HG03442 (cell line): ENCODE results near the gene NUDT12.

Experiments
- ATAC-seq: cut with Tn5 transposase; IDR thresholded peaks from one replicate; pipeline ENCODE4 v1.9.1; 2021; ENCODE audit warnings: mild to moderate bottlenecking, moderate library complexity; ENCODE audit not compliant: unreplicated experiment

Gene NUDT12

DNA sequence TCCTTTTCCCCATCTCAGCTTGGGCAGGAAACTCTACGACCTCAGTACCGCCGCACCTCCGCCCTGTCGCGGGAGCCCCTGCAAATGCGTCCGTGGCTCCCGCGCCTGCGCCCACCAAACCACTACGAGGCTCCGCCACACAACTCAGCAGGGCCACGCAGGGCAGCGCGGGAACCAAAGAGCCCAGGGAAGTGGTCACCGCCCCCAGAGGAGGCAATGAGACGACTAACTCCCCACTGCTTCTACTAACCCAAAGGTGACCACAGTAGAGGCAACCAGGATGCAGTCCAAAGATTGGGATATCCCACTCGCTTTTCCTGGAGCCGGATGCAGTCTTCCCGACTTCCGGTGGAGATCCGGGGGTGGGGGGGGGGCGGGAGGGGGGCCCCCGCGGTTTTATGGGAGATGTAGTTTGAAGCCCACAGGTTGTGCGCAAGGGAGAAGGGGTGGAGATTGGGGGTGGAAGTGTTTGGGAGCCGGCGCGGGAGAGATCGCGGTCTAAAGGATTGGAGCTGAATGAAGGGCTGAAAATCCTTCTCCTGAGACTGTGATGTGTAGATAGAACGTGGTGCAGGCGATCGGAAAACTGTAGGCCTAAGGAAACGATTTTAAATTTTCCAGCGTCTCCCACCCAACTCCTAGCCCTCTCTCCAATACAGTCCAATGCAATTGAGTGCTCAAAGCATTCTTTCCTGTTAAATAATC is at the start of gene NUDT12:
NUDT12 (minus strand) TSS at position 337 of the 705 bp plus-strand sequence. CDS start 2,541 bp downstream, outside the sequence.
- ATAC-seq, result peak; percentile 94

DNA sequence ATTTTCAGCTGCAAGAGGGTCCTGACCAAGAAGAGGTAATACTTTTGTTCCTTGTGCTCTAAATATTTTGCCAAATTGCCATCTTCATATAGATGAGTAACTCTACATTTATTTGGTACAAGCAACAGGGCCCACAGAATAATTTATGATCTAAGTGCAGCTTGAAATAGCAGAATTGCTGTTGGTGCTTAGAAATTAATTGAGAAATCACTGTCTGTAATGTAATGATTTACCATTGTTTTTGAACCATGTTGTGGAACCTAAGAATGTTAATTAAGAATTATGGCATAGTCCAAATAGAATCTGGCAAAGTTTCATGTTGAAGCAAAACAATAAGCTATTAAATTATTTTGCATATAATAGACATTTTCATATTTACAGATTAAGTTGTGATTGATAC is 44.8 kb upstream of the NUDT12 start:
- no peak for ATAC-seq

GRCh38 chr5:103605277-103605676 is 42.7 kb upstream of the NUDT12 start:
- ATAC-seq, result no peak

DNA sequence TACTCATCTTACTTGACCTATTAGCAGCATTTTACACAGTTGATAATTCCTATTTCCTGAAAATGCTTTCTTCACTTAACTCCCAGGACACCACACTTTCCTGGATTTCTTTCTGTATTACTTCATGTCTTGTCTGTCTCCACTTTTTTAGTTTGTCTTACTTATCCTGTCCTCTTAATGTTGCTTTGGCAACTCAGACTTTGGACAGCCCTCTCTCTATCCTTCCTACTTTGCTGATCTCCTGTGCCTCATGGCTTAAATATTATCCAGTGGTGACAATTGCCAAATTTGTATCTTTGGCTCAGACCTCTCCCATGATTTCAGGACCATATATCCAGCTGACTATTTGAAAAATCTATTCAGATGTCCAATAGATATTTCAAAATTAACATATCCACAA is 39.8 kb upstream of the NUDT12 start:
- no peak for ATAC-seq

DNA sequence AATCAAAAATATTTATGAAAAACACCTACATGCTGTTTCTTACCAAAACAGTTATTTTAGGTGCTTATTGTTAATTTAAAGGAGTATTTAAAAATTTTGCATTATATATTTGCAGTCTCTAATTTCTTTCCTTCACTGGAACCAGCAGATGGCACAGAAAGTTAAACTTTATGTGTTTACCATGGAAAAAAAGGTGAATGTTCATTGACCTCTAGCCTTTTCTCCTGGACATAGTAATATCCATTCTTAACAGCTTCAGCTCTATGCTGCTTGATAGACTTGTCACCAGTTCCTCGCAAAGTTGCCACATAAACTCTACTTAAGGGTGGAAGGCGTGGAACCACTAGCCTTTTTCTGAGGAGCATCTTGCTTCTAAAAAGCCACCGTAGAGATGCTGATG is 38.7 kb upstream of the NUDT12 start:
- no peak for ATAC-seq

DNA sequence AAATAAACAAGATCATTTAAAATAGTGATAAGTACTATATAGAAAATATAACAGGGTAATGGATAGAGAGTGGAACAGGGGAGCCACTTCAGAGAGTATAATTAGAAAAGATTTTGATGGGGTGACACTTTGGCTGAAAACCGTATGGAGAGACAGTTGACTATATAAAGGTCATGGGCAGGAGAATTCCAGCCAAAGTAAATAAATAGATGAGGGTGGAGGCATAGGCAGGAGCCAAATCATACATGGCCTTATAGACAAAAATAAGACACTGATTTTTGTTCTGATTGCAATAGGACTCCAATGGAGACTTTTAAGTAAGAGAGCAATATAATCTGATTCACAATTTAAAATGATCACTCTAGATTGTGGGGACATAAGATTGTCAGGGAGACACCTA is 37.5 kb upstream of the NUDT12 start:
- ATAC-seq, result no peak

DNA sequence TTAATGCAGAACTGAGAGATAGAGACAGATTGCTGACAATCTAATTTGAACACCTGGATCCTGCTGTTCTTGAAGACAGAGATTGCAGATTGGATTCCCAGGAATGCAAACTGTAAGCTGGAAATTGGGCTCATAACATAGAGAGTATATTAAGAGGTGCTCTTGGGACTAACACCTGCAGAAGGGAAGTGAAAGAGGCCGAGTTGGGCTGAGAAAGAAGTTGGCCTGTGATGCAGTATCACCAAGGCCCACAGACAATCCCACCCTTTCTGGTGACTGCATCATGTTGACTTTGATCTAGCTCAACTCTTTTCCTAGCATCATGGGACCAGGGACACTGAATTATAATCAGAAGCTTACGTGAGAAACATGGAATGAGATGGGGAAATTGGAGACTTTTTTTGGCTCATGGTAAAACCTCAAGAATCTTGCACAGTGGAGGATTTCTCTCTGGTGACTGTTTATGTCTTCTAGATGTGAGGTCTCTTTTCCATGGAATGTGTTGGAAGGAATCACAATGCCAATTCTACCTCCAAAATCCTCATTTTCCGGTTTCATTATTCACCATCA is 36.5 kb upstream of the NUDT12 start:
- ATAC-seq, result no peak

DNA sequence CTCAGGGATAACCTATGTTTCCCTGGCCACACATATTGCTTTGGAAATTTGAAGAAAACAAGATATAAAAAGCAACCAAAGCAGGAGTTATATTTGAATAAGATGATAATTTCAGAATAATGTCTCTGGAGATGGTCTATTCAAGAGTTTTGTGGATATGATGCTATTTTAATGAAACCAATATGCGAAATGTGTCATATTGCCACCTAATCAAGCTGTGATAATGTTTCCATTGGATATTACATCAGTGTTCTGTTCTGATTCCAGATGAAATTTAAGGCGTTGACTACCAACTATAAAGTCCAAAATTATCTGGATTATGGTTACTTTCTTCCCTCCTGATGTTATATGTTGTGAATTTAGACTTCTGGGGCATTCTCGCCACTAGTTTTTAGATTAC is 27.6 kb upstream of the NUDT12 start:
- ATAC-seq, result no peak

DNA sequence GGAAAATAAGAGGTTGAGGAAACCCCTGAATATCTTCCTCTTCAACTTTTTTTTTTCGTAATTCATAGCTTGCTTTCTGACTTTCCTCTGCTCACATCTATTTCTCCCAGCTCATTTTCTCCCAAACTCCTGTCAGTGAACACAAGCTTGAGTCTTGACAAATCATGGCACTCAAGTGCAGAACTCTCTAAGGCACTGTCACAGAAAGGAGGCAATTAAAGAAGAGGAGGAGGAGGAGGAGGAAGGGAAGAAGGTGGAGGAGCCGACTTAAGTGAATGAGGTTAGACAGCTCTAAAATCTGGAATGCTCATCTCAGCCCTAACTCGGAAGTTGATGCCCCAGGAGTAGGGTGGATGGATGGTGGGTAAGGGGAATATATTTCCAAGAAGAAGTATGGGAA is 27.2 kb upstream of the NUDT12 start:
- ATAC-seq, result no peak

DNA sequence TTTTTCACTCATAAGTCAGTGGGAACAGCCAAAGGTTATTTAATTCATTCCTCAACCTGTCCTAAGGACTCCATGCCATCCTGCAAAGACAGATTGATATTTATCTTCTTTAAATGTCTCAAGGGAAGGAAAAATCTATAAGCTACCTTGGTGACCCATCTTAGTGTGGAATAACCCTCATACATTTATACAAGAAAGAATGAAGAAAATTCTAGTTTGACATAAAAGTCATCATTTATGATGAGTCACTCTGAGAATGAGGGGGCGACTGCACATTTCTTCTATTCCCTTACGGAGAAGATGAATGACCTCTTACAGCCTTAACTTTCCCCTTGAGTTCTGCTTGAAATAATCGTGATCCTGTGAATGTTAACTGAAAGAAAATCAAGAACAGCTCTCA is 26.8 kb upstream of the NUDT12 start:
- no peak for ATAC-seq

GRCh38 chr5:103587185-103587748 is 24.7 kb upstream of the NUDT12 start:
- no peak for ATAC-seq

DNA sequence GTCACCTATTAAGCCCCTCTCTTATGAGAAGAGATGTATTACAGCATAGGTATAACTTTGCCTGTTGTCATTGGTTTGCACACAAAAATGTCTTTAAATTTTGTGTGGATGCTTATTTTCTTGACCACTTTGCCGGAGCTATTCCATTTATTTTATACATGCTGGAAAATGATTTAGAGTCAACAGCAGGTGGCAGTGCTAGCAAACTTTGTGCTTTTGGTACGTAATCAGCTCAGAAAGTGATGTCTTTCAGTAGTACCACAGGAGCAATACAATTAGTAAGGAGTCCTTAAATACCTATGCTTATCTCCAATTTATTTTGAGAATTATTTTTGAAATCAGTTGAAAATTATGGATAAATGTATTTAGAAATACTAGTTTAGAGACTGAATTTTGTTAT is 19.8 kb upstream of the NUDT12 start:
- peak; percentile 62 for ATAC-seq

DNA sequence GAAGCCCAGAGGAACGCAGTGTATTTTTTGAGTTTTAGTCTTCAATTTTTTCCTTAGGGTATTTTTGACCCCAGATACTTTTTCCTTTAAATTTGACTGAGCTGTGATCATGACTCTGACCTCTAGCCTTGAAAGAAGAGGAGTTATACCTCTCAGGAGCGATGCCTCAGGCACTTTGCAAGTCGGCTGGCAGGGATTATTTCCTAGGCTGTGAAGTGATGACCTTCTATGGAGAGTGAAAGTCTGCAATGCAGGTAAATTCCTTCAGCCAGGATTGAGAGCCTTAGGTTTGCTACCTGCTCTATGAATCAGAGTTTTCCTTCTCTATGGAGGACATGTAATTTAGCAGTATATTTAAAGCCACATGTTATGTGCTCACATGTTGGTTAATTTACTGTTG is 10.8 kb upstream of the NUDT12 start:
- ATAC-seq, result no peak

DNA sequence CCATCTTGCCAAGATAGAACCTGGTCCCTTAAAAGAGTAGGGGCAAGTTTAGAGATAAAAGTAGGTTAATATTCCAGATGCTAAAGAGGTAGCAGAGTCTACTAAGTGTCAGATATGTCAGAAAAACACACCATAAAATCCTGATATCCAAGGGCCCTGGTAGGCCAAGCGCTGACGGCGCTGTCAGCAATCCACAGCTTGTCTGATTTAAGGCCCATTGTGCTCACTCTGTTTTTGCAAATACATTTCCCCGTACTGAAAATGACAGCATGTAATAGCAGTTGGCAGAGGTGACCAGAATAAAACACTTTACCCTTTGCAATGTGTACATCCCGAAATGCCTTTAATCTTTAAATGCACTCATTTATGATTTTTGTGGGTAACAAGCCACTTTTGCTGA is 9.9 kb upstream of the NUDT12 start:
- no peak for ATAC-seq

- no peak for ATAC-seq
Observed at GRCh38 chr5:103571730-103572129, 9.1 kb upstream of the NUDT12 start.

DNA sequence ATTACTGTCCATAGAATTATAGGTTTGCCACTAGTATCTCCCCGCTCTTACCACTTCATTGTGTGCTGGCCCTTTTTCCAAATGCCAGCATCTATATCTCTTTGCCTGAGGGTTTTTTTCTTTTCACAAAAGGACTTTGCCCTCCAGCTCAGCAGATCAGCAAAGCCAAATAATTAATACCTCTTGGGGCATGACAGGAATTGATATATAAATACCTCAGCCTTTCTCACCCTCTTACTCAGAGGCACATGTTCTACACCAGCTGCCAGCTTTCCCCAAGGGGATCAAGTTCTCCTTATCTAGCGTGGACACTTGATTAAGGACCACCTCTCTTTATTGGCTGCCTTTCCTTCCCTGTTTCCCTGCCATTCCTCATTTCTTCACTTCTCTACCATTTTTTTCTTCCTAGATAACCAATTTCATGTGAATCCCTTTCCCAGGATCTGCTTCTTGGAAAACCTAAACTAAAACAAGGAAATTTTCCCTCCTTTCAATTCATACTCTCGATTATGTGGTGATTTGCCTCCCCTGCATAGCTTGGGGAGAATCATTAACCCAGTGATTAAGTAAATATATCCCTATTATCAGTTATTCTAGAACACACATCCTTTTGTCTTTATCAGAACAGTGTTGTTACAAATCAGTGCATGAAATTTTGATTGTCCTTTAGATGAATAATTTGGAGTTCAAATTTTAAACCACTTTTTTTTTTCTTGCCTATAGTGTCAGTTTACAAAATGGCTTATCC is 6.9 kb upstream of the NUDT12 start:
- no peak for ATAC-seq

DNA sequence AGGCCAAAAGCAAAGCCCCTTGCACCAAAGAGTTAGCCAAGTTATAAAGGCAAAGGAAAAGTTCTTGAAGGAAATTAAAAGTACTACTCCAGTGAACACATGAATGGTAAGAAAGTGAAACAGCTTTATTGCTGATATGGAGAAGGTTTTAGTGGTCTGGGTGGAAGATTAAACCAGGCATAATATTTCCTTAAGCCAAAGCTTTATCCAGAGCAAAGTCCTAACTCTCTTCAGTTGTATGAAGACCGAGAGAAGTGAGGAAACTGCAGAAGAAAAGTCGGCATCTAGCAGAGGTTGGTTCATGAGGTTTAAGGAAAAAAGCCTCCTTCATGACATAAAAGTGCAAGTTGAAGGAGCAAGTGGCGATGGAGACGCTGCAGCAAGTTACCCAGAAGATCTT is 3.1 kb upstream of the NUDT12 start:
- ATAC-seq, result no peak

GRCh38 chr5:103561685-103562452 is 720 bp downstream of the NUDT12 start:
- peak; percentile 19 for ATAC-seq

DNA sequence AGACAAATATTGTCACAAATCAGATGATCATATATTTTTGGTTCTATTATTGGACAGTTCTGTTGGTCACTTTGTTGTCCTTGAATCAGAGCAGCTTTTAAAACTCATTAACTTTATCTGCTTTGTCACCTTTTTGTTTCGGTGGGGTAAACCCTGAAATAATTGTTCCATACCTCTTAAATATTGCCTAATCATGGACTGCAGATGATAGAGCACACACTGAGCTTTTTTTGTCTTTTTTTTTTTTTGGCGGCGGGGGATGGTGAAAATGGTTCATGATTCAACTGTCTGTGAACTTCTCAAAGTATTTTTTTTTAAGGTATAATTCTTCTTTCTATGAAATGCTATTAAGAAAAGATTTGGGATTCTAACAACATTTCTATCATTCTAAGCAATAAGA is 1.8 kb downstream of the NUDT12 start:
- no peak for ATAC-seq

GRCh38 chr5:103546858-103547257 is 15.7 kb downstream of the NUDT12 start:
- ATAC-seq, result no peak

- no peak for ATAC-seq
Observed at GRCh38 chr5:103542441-103542840, 20.1 kb downstream of the NUDT12 start.
